GOT3 (cell line): ENCODE results near the gene DNMBP.
A peak's percentile ranks its signal among the peaks of the same experiment; 100 is the strongest.

ENCODE experiments used
- DNase-seq: peaks from one replicate; lab custom pipeline; 2025; ENCODE audit warnings: mixed read lengths; lab: John Stamatoyannopoulos, UW

The DNMBP gene

GRCh38 chr10:100009793-100010676 is at the start of gene DNMBP:
Gene DNMBP, minus strand, starts transcription at chr10:100009947. Its CDS starts 37,823 bp downstream, at chr10:99972124.
- DNase-seq = peak; percentile 62

- DNase-seq = no peak
Measured at GRCh38 chr10:100057948-100058347, 48.2 kb upstream of the DNMBP start.

- no peak for DNase-seq
Measured at GRCh38 chr10:100053686-100054460, 44.1 kb upstream of the DNMBP start.

- peak; percentile 36 for DNase-seq
Measured at GRCh38 chr10:100046021-100046486, 36.3 kb upstream of the DNMBP start.

GRCh38 chr10:100045592-100045991 is 35.8 kb upstream of the DNMBP start:
- no peak for DNase-seq

GRCh38 chr10:100043796-100044195 is 34.0 kb upstream of the DNMBP start:
- no peak for DNase-seq

GRCh38 chr10:100043344-100043743 is 33.6 kb upstream of the DNMBP start:
- no peak for DNase-seq

- DNase-seq = no peak
Measured at GRCh38 chr10:100041306-100042002, 31.7 kb upstream of the DNMBP start.

GRCh38 chr10:100038561-100039071 is 28.9 kb upstream of the DNMBP start:
- DNase-seq = no peak

- DNase-seq = no peak
Measured at GRCh38 chr10:100037758-100038315, 28.1 kb upstream of the DNMBP start.

GRCh38 chr10:100036850-100037249 is 27.1 kb upstream of the DNMBP start:
- no peak for DNase-seq

- no peak for DNase-seq
Measured at GRCh38 chr10:100033766-100034418, 24.1 kb upstream of the DNMBP start.

- DNase-seq = no peak
Measured at GRCh38 chr10:100027416-100027815, 17.7 kb upstream of the DNMBP start.

- DNase-seq = no peak
Measured at GRCh38 chr10:100025576-100025975, 15.8 kb upstream of the DNMBP start.

GRCh38 chr10:100024748-100025147 is 15.0 kb upstream of the DNMBP start:
- DNase-seq = no peak

GRCh38 chr10:100022403-100022802 is 12.7 kb upstream of the DNMBP start:
- no peak for DNase-seq

- no peak for DNase-seq
Measured at GRCh38 chr10:100021322-100021721, 11.6 kb upstream of the DNMBP start.

GRCh38 chr10:100020886-100021253 is 11.1 kb upstream of the DNMBP start:
- DNase-seq = no peak

- DNase-seq = no peak
Measured at GRCh38 chr10:100020142-100020885, 10.6 kb upstream of the DNMBP start.

- no peak for DNase-seq
Measured at GRCh38 chr10:100019787-100020141, 10.0 kb upstream of the DNMBP start.
